GM10847 (cell line): Measurements from ENCODE around the gene CEACAM6.

Experiments used
- POLR2A ChIP-seq: IDR thresholded peaks from 2 replicates; pipeline ENCODE4 v1.6.1; 2011; ENCODE audit not compliant: insufficient read length; ENCODE audit errors: extremely low read depth

CEACAM6 gene

DNA sequence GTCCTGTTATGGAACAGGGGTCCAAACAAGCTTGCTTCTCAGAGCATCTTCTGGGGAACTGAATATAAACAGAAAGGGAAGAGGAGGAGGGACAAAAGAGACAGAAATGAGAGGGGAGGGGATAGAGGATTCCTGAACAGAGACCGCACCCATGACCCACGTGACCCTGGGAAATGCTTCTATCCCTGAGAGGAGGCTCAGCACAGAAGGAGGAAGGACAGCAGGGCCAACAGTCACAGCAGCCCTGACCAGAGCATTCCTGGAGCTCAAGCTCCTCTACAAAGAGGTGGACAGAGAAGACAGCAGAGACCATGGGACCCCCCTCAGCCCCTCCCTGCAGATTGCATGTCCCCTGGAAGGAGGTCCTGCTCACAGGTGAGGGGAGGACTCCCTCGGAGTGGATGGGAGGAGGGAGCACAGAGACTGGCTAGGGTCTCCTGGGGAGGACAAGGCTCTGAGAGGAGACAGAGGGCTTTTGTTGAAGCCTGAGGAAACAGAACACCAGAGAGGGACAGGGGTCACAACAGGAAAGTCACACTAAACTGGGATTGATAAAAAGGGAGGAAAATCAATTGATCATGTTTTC lies at the start of gene CEACAM6:
Gene CEACAM6, plus strand, starts transcription at position 203 of the 586 bp plus-strand sequence. Its CDS starts 109 bp downstream, at position 312.
- TF ChIP-seq POLR2A: no peak

DNA sequence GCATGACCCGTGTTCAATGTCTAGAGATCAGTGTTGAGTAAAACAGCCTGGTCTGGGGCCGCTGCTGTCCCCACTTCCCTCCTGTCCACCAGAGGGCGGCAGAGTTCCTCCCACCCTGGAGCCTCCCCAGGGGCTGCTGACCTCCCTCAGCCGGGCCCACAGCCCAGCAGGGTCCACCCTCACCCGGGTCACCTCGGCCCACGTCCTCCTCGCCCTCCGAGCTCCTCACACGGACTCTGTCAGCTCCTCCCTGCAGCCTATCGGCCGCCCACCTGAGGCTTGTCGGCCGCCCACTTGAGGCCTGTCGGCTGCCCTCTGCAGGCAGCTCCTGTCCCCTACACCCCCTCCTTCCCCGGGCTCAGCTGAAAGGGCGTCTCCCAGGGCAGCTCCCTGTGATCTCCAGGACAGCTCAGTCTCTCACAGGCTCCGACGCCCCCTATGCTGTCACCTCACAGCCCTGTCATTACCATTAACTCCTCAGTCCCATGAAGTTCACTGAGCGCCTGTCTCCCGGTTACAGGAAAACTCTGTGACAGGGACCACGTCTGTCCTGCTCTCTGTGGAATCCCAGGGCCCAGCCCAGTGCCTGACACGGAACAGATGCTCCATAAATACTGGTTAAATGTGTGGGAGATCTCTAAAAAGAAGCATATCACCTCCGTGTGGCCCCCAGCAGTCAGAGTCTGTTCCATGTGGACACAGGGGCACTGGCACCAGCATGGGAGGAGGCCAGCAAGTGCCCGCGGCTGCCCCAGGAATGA lies 48.4 kb upstream of the CEACAM6 start:
- TF ChIP-seq POLR2A: no peak

DNA sequence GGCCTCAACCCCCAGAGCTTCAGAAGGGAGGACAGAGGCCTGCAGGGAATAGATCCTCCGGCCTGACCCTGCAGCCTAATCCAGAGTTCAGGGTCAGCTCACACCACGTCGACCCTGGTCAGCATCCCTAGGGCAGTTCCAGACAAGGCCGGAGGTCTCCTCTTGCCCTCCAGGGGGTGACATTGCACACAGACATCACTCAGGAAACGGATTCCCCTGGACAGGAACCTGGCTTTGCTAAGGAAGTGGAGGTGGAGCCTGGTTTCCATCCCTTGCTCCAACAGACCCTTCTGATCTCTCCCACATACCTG lies 47.9 kb upstream of the CEACAM6 start:
- TF ChIP-seq POLR2A: no peak

- TF ChIP-seq POLR2A: no peak
Measured at GRCh38 chr19:41707871-41708371, 47.4 kb upstream of the CEACAM6 start.

- TF ChIP-seq POLR2A: no peak
Measured at GRCh38 chr19:41708481-41708880, 46.8 kb upstream of the CEACAM6 start, which contains the start of gene CEACAM5. TSS of gene CEACAM5 (plus strand) at chr19:41708626. CDS start at chr19:41708732, 106 bp downstream.

DNA sequence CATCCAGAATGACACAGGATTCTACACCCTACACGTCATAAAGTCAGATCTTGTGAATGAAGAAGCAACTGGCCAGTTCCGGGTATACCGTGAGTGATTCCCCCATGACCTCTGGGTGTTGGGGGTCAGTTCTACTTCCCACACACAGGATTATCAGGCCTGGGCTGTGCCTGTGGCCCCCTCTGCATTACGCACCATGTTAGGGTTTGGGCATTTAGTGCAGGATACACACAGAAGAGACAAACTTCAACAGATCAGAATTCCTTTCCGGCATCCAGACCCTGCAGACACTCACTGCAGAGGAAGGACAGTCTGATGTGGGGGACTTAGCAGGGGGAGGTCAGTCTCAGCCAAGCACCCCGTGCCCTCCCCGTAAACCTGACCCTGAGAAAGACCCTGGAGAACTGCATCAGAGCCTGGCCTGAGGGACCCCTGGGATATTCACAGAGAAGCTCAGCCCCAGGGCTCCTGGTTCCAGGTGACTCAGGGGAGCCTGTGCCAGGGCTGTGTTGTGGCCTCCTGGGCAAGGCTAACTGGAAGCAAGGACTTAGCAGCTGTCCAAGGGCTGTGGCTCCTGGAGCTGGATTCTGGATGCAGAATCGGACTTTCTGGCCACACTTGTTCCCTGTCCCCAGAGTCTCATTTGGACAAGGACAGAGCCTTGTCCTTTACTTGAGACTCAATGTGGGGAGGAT lies 45.2 kb upstream of the CEACAM6 start:
- TF ChIP-seq POLR2A: no peak

DNA sequence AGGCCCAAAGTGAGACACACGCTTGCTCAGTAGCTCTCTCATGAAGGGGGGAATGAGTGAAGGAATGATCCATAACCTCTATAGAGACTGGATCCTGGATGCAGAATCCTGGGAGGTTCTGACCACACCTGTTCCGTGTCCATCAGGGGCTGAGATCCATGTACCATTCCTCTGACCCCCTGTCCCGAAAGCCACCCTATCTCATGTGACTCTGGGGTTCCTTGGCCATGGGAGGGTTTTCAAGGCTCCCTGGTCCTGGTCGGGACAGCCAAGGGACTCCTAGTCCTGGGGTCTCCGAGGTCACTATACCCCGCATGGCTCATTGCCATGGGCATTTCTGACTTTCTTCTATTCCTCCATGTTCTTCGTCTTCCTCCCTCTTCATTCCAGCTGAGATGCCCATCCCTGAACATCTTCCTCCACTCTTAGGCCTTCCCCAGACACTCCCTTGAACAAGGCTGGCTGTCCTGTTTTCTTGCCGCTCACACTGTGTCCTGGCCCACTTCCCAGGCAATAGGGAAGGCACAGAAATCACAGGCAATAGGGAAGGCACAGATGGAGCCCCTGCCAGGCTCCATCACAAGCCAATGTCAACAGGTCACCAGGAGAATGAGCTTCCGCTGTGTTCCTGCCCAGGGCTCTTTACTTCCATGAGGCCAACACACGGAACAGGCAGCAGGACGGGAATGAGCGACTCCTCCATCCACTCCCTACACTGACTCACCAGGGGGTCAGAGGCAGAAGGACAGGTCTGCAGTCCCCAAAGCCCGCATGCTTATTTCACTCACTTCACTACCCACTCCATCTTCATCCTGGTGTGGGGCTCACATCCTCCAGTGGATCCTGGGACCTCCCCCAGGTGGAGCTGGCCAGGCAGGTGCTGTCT lies 43.7 kb upstream of the CEACAM6 start:
- TF ChIP-seq POLR2A: no peak

- TF ChIP-seq POLR2A: no peak
Measured at GRCh38 chr19:41714598-41714997, 40.7 kb upstream of the CEACAM6 start.

- TF ChIP-seq POLR2A: no peak
Measured at GRCh38 chr19:41718761-41719160, 36.6 kb upstream of the CEACAM6 start.

- TF ChIP-seq POLR2A: no peak
Measured at GRCh38 chr19:41720103-41720502, 35.2 kb upstream of the CEACAM6 start.

DNA sequence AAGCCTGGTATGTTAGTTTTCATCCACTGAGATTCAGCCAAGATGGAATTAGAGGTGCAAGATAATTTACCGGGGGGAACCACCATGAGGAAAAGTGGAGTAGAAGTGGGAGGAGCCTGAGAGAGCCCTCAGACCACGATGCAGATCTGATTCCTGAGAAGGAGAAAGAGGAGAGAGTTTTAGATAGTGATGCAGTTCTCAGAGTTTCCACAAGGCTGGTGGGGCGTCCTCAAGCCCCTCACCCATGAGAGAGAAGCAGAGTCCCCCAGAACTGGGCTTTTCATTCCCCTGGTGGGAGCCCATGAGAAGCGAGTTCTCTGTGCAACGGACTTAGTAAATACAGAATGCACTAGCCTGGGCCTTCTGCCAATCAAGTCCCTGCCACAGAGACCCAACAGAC lies 28.8 kb upstream of the CEACAM6 start:
- TF ChIP-seq POLR2A: no peak

- TF ChIP-seq POLR2A: no peak
Measured at GRCh38 chr19:41734156-41734555, 21.2 kb upstream of the CEACAM6 start.

GRCh38 chr19:41734585-41734984 lies 20.7 kb upstream of the CEACAM6 start:
- no peak for TF ChIP-seq POLR2A

GRCh38 chr19:41735071-41735600 lies 20.2 kb upstream of the CEACAM6 start:
- TF ChIP-seq POLR2A: no peak

GRCh38 chr19:41739361-41739760 lies 16.0 kb upstream of the CEACAM6 start:
- TF ChIP-seq POLR2A: no peak
